H9 (cell line): ENCODE measurements around the gene DLGAP4. TPM values are rescaled to one million over a fixed set of nuclear protein-coding genes. Genes with fewer than 3 reads are reported as not detected.

Experiments used
- DNase-seq: peaks from one replicate; pipeline ENCODE4 v3.0.0-alpha.2; 2017
- H2AFZ ChIP-seq: one replicate; pipeline ENCODE4 v1.6.1; 2013; ENCODE audit warnings: mild to moderate bottlenecking, low read length, control low read depth, moderate library complexity
- H2AK5ac ChIP-seq: 2 replicates; pipeline ENCODE4 v1.6.1; 2013; ENCODE audit warnings: low read length, control low read depth, mixed read lengths; ENCODE audit not compliant: insufficient read length
- H2BK120ac ChIP-seq: one replicate; pipeline ENCODE4 v1.6.1; 2013; ENCODE audit warnings: low read depth, mild to moderate bottlenecking, low read length, control low read depth, inconsistent platforms; ENCODE audit not compliant: poor library complexity, severe bottlenecking
- H2BK12ac ChIP-seq: 2 replicates; pipeline ENCODE4 v1.6.1; 2013; ENCODE audit warnings: low read length, control low read depth, mixed read lengths, low read depth; ENCODE audit not compliant: insufficient read length
- H2BK15ac ChIP-seq: 2 replicates; pipeline ENCODE4 v1.6.1; 2013; ENCODE audit warnings: low read depth, low read length, control low read depth
- H2BK20ac ChIP-seq: one replicate; pipeline ENCODE4 v1.6.1; 2013; ENCODE audit warnings: low read depth, mild to moderate bottlenecking, low read length, control low read depth, inconsistent platforms; ENCODE audit not compliant: poor library complexity, severe bottlenecking
- H2BK5ac ChIP-seq: 2 replicates; pipeline ENCODE4 v1.6.1; 2013; ENCODE audit warnings: low read length, control low read depth, mixed read lengths; ENCODE audit not compliant: insufficient read length
- H3K14ac ChIP-seq: 2 replicates; pipeline ENCODE4 v1.6.1; 2013; ENCODE audit warnings: low read length, control low read depth; ENCODE audit not compliant: insufficient read depth
- H3K18ac ChIP-seq: 2 replicates; pipeline ENCODE4 v1.6.1; 2013; ENCODE audit warnings: low read depth, mild to moderate bottlenecking, mixed read lengths, low read length, control low read depth; ENCODE audit not compliant: insufficient read length
- H3K23ac ChIP-seq: 2 replicates; pipeline ENCODE4 v1.6.1; 2013; ENCODE audit warnings: low read length, control low read depth, mixed read lengths, low read depth; ENCODE audit not compliant: insufficient read length
- H3K23me2 ChIP-seq: 2 replicates; pipeline ENCODE4 v1.6.1; 2013; ENCODE audit warnings: low read depth, mild to moderate bottlenecking, mixed read lengths, low read length, control low read depth; ENCODE audit not compliant: insufficient read length, poor library complexity, severe bottlenecking
- H3K27ac ChIP-seq: 2 replicates; pipeline ENCODE4 v1.5.1; 2013; ENCODE audit warnings: low read length, control low read depth, mixed read lengths, low read depth; ENCODE audit not compliant: insufficient read length
- H3K27me3 ChIP-seq: 2 replicates; pipeline ENCODE4 v1.6.1; 2013; ENCODE audit warnings: low read length, control low read depth, inconsistent platforms; ENCODE audit not compliant: insufficient read depth
- H3K4ac ChIP-seq: 2 replicates; pipeline ENCODE4 v1.6.1; 2013; ENCODE audit warnings: low read depth, mild to moderate bottlenecking, control low read depth, inconsistent platforms, low read length, moderate library complexity
- H3K4me1 ChIP-seq: 2 replicates; pipeline ENCODE4 v1.6.1; 2013; ENCODE audit warnings: low read length, control low read depth, inconsistent platforms; ENCODE audit not compliant: insufficient read depth
- H3K4me2 ChIP-seq: 2 replicates; pipeline ENCODE4 v1.6.1; 2013; ENCODE audit warnings: low read length, control low read depth, mixed read lengths; ENCODE audit not compliant: insufficient read length, insufficient read depth
- H3K56ac ChIP-seq: 2 replicates; pipeline ENCODE4 v1.6.1; 2013; ENCODE audit warnings: low read depth, mild to moderate bottlenecking, mixed read lengths, low read length, control low read depth; ENCODE audit not compliant: insufficient read length
- H3K79me1 ChIP-seq: 2 replicates; pipeline ENCODE4 v1.6.1; 2013; ENCODE audit warnings: low read depth, mild to moderate bottlenecking, moderate library complexity, low read length, control low read depth, inconsistent platforms; ENCODE audit not compliant: insufficient read depth, poor library complexity, severe bottlenecking
- H3K79me2 ChIP-seq: 2 replicates; pipeline ENCODE4 v1.6.1; 2013; ENCODE audit warnings: low read length, control low read depth, inconsistent platforms; ENCODE audit not compliant: insufficient read depth
- H3K9ac ChIP-seq: 2 replicates; pipeline ENCODE4 v1.6.1; 2013; ENCODE audit warnings: low read length, control low read depth, mixed read lengths; ENCODE audit not compliant: insufficient read length; ENCODE audit errors: extremely low read depth
- H3K9me3 ChIP-seq: one replicate; pipeline ENCODE4 v1.6.1; 2013; ENCODE audit warnings: low read depth, low read length, inconsistent platforms; ENCODE audit not compliant: control insufficient read depth
- H3T11ph ChIP-seq: one replicate; pipeline ENCODE4 v1.6.1; 2013; ENCODE audit warnings: mild to moderate bottlenecking, low read length, control low read depth, inconsistent platforms
- H4K20me1 ChIP-seq: one replicate; pipeline ENCODE4 v1.6.1; 2013; ENCODE audit not compliant: control insufficient read depth, insufficient read length, insufficient read depth
- H4K5ac ChIP-seq: 2 replicates; pipeline ENCODE4 v1.6.1; 2013; ENCODE audit warnings: low read depth, mild to moderate bottlenecking, mixed read lengths, low read length, control low read depth; ENCODE audit not compliant: insufficient read length
- H4K8ac ChIP-seq: replicated peaks from 2 replicates; pipeline ENCODE4 v1.6.1; 2013; ENCODE audit warnings: low read length, control low read depth, mixed read lengths, low read depth; ENCODE audit not compliant: insufficient read length
- H4K91ac ChIP-seq: 2 replicates; pipeline ENCODE4 v1.6.1; 2013; ENCODE audit warnings: low read depth, mild to moderate bottlenecking, moderate library complexity, mixed read lengths, low read length, control low read depth; ENCODE audit not compliant: insufficient read length
- H3K27ac Mint-ChIP-seq, 3 experiments: 2 replicates in 2 of 3; 3 replicates in 1 of 3; pipeline ENCODE4 v1.8.0; 2020 to 2021; ENCODE audit warnings: mixed read lengths in 3 of 3, mild to moderate bottlenecking in 1 of 3, moderate library complexity in 1 of 3
- H3K27me3 Mint-ChIP-seq: 2 replicates; pipeline ENCODE4 v1.8.0; 2021; ENCODE audit warnings: low read depth, mild to moderate bottlenecking, moderate library complexity, mixed read lengths
- H3K36me3 Mint-ChIP-seq, 3 experiments: 2 replicates in 2 of 3; 3 replicates in 1 of 3; pipeline ENCODE4 v1.8.0; 2020 to 2021; ENCODE audit warnings: low read depth in 3 of 3, mixed read lengths in 3 of 3; ENCODE audit not compliant: insufficient read depth in 1 of 3
- H3K4me1 Mint-ChIP-seq, 2 experiments: 2 replicates each; pipeline ENCODE4 v1.8.0; 2020; ENCODE audit warnings: mixed read lengths in 2 of 2
- H3K4me3 Mint-ChIP-seq, 2 experiments: 2 replicates in 1 of 2; 3 replicates in 1 of 2; pipeline ENCODE4 v1.8.0; 2020 to 2021; ENCODE audit warnings: mild to moderate bottlenecking in 2 of 2, mixed read lengths in 2 of 2, moderate library complexity in 1 of 2
- H3K9me3 Mint-ChIP-seq, 2 experiments: 2 replicates in 1 of 2; 3 replicates in 1 of 2; pipeline ENCODE4 v1.8.0; 2020; ENCODE audit warnings: mild to moderate bottlenecking in 2 of 2, mixed read lengths in 2 of 2, moderate library complexity in 1 of 2
- WGBS: extraction: QIAGEN DNeasy Blood & Tissue Kit; methylation state at CpG from one replicate; pipeline ENCODE4 v1.1.7; 2013; ENCODE audit warnings: missing lambda C conversion rate, low lambda C conversion rate, mixed read lengths; ENCODE audit not compliant: insufficient read length; ENCODE audit errors: extremely low coverage; 5-methylcytosine and 5-hydroxymethylcytosine counted together
- total RNA-seq: library from RNA; stranded (reverse); gene quantifications from 2 replicates; pipeline ENCODE4 v1.2.1, GENCODE V29; 2021
- TF ChIP-seq, protein P1 (sequence below): fragments of 200-600 bp; sonication (generic); conservative IDR thresholded peaks from 3 replicates; pipeline ENCODE4 v1.8.0; 2021; ENCODE audit warnings: antibody characterized with exemption, mild to moderate bottlenecking

The DLGAP4 gene
- total RNA-seq, 1 experiment from 2014 or later: 48.0 TPM

DNA sequence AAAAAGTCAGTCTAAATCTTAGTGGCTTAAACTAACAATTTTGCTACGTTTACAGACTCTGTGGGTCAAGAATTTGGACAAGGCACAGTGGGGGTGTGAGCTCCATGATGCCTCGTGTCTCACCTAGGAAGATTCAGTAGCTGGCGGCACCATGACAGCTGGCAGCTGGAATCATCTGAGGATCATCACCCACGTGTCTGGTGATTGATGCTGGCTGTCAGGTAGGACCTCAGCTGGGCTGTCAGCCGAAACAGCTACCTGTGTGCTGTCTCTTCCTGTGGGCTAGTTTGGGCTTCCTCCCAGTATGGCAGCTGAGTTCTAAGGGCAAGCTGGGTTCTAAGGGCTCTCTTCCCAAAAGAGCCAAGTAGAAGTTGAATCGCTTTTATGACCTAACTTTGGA is 26.4 kb upstream of the DLGAP4 start:
- no peak overlapping the region for H2AK5ac ChIP-seq
- peaks cover 0 to 8% of the 10 kb centered on the region in 2 experiments; a peak in 3 of 4 replicates for H3K4me1 Mint-ChIP-seq
- no peak overlapping the region for H2BK20ac ChIP-seq
- H3K27me3 ChIP-seq: no peaks in the 10 kb centered on the region
- no peak overlapping the region for H3K4me3 Mint-ChIP-seq
- H3T11ph ChIP-seq: no peak overlapping the region
- H4K8ac ChIP-seq: no peak overlapping the region
- no peak overlapping the region for H2AFZ ChIP-seq
- TF ChIP-seq, protein P1, sequence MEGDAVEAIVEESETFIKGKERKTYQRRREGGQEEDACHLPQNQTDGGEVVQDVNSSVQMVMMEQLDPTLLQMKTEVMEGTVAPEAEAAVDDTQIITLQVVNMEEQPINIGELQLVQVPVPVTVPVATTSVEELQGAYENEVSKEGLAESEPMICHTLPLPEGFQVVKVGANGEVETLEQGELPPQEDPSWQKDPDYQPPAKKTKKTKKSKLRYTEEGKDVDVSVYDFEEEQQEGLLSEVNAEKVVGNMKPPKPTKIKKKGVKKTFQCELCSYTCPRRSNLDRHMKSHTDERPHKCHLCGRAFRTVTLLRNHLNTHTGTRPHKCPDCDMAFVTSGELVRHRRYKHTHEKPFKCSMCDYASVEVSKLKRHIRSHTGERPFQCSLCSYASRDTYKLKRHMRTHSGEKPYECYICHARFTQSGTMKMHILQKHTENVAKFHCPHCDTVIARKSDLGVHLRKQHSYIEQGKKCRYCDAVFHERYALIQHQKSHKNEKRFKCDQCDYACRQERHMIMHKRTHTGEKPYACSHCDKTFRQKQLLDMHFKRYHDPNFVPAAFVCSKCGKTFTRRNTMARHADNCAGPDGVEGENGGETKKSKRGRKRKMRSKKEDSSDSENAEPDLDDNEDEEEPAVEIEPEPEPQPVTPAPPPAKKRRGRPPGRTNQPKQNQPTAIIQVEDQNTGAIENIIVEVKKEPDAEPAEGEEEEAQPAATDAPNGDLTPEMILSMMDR: no peak
- H3K4ac ChIP-seq: no peak overlapping the region
- H2BK120ac ChIP-seq: no peak overlapping the region
- no peak overlapping the region for H4K5ac ChIP-seq
- H3K27ac ChIP-seq: no peak overlapping the region
- no peak overlapping the region for H3K56ac ChIP-seq
- H4K20me1 ChIP-seq: no peaks in the 10 kb centered on the region
- H3K79me1 ChIP-seq: no peaks in the 10 kb centered on the region
- H3K9ac ChIP-seq: no peak overlapping the region
- H2BK12ac ChIP-seq: no peak overlapping the region
- peaks cover 0 to 3% of the 10 kb centered on the region in 2 experiments; a peak in 1 of 5 replicates for H3K9me3 Mint-ChIP-seq
- no peaks in the 10 kb centered on the region for H3K4me1 ChIP-seq
- peaks cover 10% of the 10 kb centered on the region for H3K27me3 Mint-ChIP-seq
- no peak overlapping the region for H2BK15ac ChIP-seq
- no peaks in the 10 kb centered on the region for H3K9me3 ChIP-seq
- H3K36me3 Mint-ChIP-seq: no peaks in the 10 kb centered on the region
- H2BK5ac ChIP-seq: no peak overlapping the region
- no peaks in the 10 kb centered on the region for H3K79me2 ChIP-seq
- H3K14ac ChIP-seq: no peak overlapping the region
- H3K27ac Mint-ChIP-seq: no peak overlapping the region
- no peaks in the 10 kb centered on the region for H3K23me2 ChIP-seq
- H4K91ac ChIP-seq: no peak overlapping the region
- WGBS: no CpG with 5 or more reads among the region's 6 CpGs
- DNase-seq: no peak
- H3K18ac ChIP-seq: no peak overlapping the region
- no peak overlapping the region for H3K23ac ChIP-seq
- H3K4me2 ChIP-seq: no peak overlapping the region
